Heart left ventricle (tissue), 16 donors: ENCODE data around the gene AR. TPM values are rescaled to one million over a fixed set of nuclear protein-coding genes. Genes with fewer than 3 reads are reported as not detected.

Source experiments
- ATAC-seq, 4 donors: fragments of 200-7000 bp; cut with Tn5 transposase; one replicate each; pipeline ENCODE4 v1.9.1; 2020 to 2022; ENCODE audit warnings: moderate library complexity in 4 of 4, mild to moderate bottlenecking in 3 of 4, moderate number of reproducible peaks in 1 of 4
- DNase-seq, 5 donors: peaks; one replicate each; pipeline ENCODE4 v3.0.0-alpha.2; 2020
- H3K27ac ChIP-seq, 12 donors: fragments of 200-600 bp; sonication (generic) in 4 of 12; one replicate each; pipeline versions ENCODE4 v1.5.0 to v1.8.0; 2016 to 2022; ENCODE audit warnings: mild to moderate bottlenecking in 2 of 12
- H3K27me3 ChIP-seq, 9 donors: fragments of 200-600 bp; sonication (generic) in 2 of 9; one replicate each; pipeline versions ENCODE4 v1.5.1 to v1.8.0; 2016 to 2022; ENCODE audit warnings: mild to moderate bottlenecking in 3 of 9
- H3K36me3 ChIP-seq, 9 donors: fragments of 200-600 bp; sonication (generic) in 2 of 9; one replicate each; pipeline versions ENCODE4 v1.5.0 to v1.8.0; 2018 to 2022; ENCODE audit warnings: mild to moderate bottlenecking in 2 of 9
- H3K4me1 ChIP-seq, 12 donors: fragments of 200-600 bp; sonication (generic) in 4 of 12; one replicate each; pipeline versions ENCODE4 v1.5.0 to v1.8.0; 2016 to 2022; ENCODE audit warnings: mild to moderate bottlenecking in 3 of 12
- H3K4me3 ChIP-seq, 12 donors: fragments of 200-600 bp; sonication (generic) in 4 of 12; one replicate each; pipeline versions ENCODE4 v1.5.0 to v1.8.0; 2017 to 2022; ENCODE audit warnings: mild to moderate bottlenecking in 9 of 12, moderate library complexity in 4 of 12
- H3K9me3 ChIP-seq, 12 donors: fragments of 200-600 bp; sonication (generic) in 4 of 12; one replicate each; pipeline versions ENCODE4 v1.5.0 to v1.8.0; 2016 to 2022; ENCODE audit warnings: mild to moderate bottlenecking in 1 of 12
- CTCF ChIP-seq, 12 donors: fragments of 200-600 bp; sonication (generic) in 4 of 12; IDR thresholded peaks; one replicate each; pipeline versions ENCODE4 v1.5.0 to v1.8.0; 2018 to 2022; ENCODE audit warnings: antibody characterized with exemption in 12 of 12, mild to moderate bottlenecking in 5 of 12
- POLR2A ChIP-seq, 2 donors: fragments of 450-650 bp; IDR thresholded peaks; one replicate each; pipeline ENCODE4 v1.6.1; 2017; ENCODE audit warnings: antibody characterized with exemption in 2 of 2, mild to moderate bottlenecking in 2 of 2, moderate library complexity in 2 of 2
- WGBS, 4 donors: extraction: QIAGEN DNeasy Blood & Tissue Kit in 2 of 4; methylation state at CpG; one replicate each; pipeline versions ENCODE4 v1.1.5 to v1.1.7; 2013 to 2018; 5-methylcytosine and 5-hydroxymethylcytosine counted together
- intact Hi-C, 10 donors: fragments of 100-400 bp; cut with DNase I; formaldehyde crosslinking; loops; one replicate each; pipeline versions ENCODE4 v1.11.1 to v1.14.2; 2022
- polyA plus RNA-seq, 2 donors: library from polyadenylated mRNA; stranded (reverse); fragments of 200-250 nt; gene quantifications; one replicate each; pipeline ENCODE4 v1.2.3, GENCODE V29; 2013
- total RNA-seq, 9 donors: library from RNA; depleted of rRNA in 2 of 9; stranded (reverse); fragments of >200 nt in 2 of 9; fragmentation: NEBNext Ultra II Directional in 3 of 9; extraction: Animal tissue kit (Norgen Biotek cat#: 25700) in 3 of 9; gene quantifications; one replicate each; pipeline versions ENCODE4 v1.1.0 to v1.2.4, GENCODE V29; 2016 to 2023
- donor health status: ischemic (EF 13 %, LVEDD 7.1; RV severe dilation, severe dysfunction).
- donor health status: healthy with polysubstance abuse.
- donor health status: DM: no; HTN: yes; CAD: no.
- donor health status: DM: no; HTN: no; CAD: no.
- donor health status: ischemic (EF 25% LVEDD 6.9; RV normal size, moderate dysfunction).
- donor health status: ischemic (EF 25% LVEDD 5.7; RV mildly dilated, moderate dysfunction).
- donor health status: healthy.
- donor health status: DM: yes; HTN: yes; CAD: no.
- donor health status: ischemic (EF 35%, LVEDD 5.7; RV mildly dilated, moderate dysfunction).
- donor health status: nonischemic (EF 11% LVEDD 7.7; RV severe dilation, severe dysfunction).
- donor health status: DM: yes; HTN: yes; CAD: no.
- donor health status: PGD.
- donor health status: ischemic (EF 29% LVEDD 5.4; RV normal size, mild dysfunction).
- donor health status: nonischemic (EF 23%, LVEDD 6.1; RV moderate dilation, normal function).

AR gene
- total and polyA plus RNA-seq, 11 donors = 3.0 to 30.1 (median 18.1) TPM

GRCh38 chrX:67731061-67731460 is 187.2 kb downstream of the AR start:
- TF ChIP-seq POLR2A (IDR thresholded peaks at IDR 0.05) = no peak
- TF ChIP-seq CTCF (IDR thresholded peaks at IDR 0.05) = no peak
- intact Hi-C loops = loop anchor here in 1 of 10 donors (10.0 kb wide), 1 partner anchor 54 kb away; no protein-coding TSS in a partner anchor
- no peak for ATAC-seq

GRCh38 chrX:67732864-67733263 is 189.0 kb downstream of the AR start:
- TF ChIP-seq CTCF (IDR thresholded peaks at IDR 0.05) (no peak), POLR2A (IDR thresholded peaks at IDR 0.05) (no peak)
- DNase-seq (no peak), ATAC-seq (no peak)
- no peak overlapping the region for H3K27ac ChIP-seq
- no peak overlapping the region for H3K4me3 ChIP-seq
- intact Hi-C loops = loop anchor here in 1 of 10 donors (10.0 kb wide), 1 partner anchor 52 kb away; no protein-coding TSS in a partner anchor
- H3K36me3 ChIP-seq = no peaks in the 10 kb centered on the region
- H3K27me3 ChIP-seq = peaks cover 0 to 9% (median 0%) of the 10 kb centered on the region in 9 donors
- H3K9me3 ChIP-seq = no peaks in the 10 kb centered on the region
- H3K4me1 ChIP-seq = no peaks in the 10 kb centered on the region
- 50 to 81% (median 69%) methylated on average over 2 of the region's 2 CpGs for WGBS, 4 donors

More at GRCh38 chrX:67731061-67731460, 187.2 kb downstream of the AR start:
- H3K9me3 ChIP-seq = no peaks in the 10 kb centered on the region
- H3K27me3 ChIP-seq = peaks cover 0 to 9% (median 0%) of the 10 kb centered on the region in 9 donors
- no peak overlapping the region for H3K27ac ChIP-seq
- no peak for DNase-seq
- H3K4me3 ChIP-seq = no peak overlapping the region
- no peaks in the 10 kb centered on the region for H3K4me1 ChIP-seq
- no peaks in the 10 kb centered on the region for H3K36me3 ChIP-seq

GRCh38 chrX:67734111-67734753 is 190.4 kb downstream of the AR start:
- H3K27ac ChIP-seq = no peak overlapping the region
- WGBS, 4 donors = 55 to 70% (median 58%) methylated on average over 2 of the region's 2 CpGs
- DNase-seq (no peak), ATAC-seq (no peak)
- TF ChIP-seq POLR2A (IDR thresholded peaks at IDR 0.05) = no peak
- no peak for TF ChIP-seq CTCF (IDR thresholded peaks at IDR 0.05)
- peaks cover 0 to 9% (median 0%) of the 10 kb centered on the region in 9 donors for H3K27me3 ChIP-seq
- no peak overlapping the region for H3K4me3 ChIP-seq
- intact Hi-C loops = loop anchor here in 1 of 10 donors (10.0 kb wide), 1 partner anchor 51 kb away; no protein-coding TSS in a partner anchor
- H3K9me3 ChIP-seq = no peaks in the 10 kb centered on the region
- no peaks in the 10 kb centered on the region for H3K4me1 ChIP-seq
- H3K36me3 ChIP-seq = no peaks in the 10 kb centered on the region

GRCh38 chrX:67749536-67749935 is 205.7 kb downstream of the AR start:
- peaks cover 0 to 5% (median 0%) of the 10 kb centered on the region in 9 donors for H3K27me3 ChIP-seq
- no peak overlapping the region for H3K4me3 ChIP-seq
- H3K4me1 ChIP-seq = no peaks in the 10 kb centered on the region
- no peaks in the 10 kb centered on the region for H3K36me3 ChIP-seq
- ATAC-seq = no peak
- intact Hi-C loops = no loop called here
- TF ChIP-seq POLR2A (IDR thresholded peaks at IDR 0.05) = no peak
- TF ChIP-seq CTCF (IDR thresholded peaks at IDR 0.05) = no peak
- WGBS, 4 donors = 11 to 42% (median 30%) methylated on average over 2 of the region's 2 CpGs
- DNase-seq = no peak
- H3K9me3 ChIP-seq = peaks cover 0 to 12% (median 0%) of the 10 kb centered on the region in 12 donors
- no peak overlapping the region for H3K27ac ChIP-seq
